Measurements from ENCODE around the gene FXN.

DNA sequence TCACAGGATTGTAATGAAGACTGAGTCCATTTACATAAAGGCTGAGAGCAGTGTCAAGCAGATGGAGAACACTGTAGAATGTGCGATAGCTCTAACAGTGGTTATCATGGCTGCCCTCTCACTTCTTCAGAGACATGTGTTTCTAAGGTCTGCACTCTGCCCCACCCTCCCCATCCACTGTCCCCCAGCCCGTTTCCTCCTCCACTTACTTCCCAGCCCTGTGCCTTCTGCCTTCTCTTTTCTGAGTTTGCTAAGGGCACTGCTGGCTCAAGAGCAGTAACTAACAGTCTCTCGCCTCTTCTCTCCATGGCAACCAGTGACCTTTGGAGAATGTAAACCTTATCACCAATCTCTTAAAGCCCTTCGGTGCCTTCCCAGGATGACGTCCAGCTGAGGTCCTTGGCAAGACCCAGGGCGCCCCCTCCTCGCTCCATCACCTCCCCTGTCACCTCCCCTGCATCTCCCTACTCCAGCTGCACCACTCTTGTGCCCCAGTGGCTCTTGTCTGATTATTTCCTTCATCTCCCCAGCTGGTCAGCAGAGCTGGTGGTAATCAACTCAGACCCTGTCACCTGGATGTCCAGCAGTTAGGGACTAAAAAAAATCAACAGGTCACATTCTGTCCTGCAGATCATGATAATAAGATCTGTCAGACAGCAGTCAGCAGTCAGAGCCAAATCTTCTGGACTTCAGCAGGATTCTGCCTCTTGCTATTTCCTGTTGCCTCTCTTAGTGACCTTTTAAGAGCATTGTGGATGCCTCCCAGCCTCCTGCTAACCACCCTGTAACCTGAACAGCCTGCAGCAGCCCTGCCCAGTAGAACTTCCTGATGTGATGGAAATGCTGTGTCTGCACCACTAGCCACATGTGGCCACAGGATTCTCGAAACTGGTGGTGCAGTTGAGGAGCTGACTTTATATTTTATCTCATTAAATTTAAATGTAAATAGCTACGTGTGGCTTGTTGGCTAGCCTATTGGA, 9.0 kb downstream of the FXN start:
- TF ChIP-seq EZH2 (IDR thresholded peaks at IDR 0.05; ENCODE audit: borderline replicate concordance) (no peak), EZH2phosphoT487 (IDR thresholded peaks at IDR 0.05; ENCODE audit: low read depth, severe bottlenecking, unreplicated experiment) (no peak)
- TF ChIP-seq, protein P1, sequence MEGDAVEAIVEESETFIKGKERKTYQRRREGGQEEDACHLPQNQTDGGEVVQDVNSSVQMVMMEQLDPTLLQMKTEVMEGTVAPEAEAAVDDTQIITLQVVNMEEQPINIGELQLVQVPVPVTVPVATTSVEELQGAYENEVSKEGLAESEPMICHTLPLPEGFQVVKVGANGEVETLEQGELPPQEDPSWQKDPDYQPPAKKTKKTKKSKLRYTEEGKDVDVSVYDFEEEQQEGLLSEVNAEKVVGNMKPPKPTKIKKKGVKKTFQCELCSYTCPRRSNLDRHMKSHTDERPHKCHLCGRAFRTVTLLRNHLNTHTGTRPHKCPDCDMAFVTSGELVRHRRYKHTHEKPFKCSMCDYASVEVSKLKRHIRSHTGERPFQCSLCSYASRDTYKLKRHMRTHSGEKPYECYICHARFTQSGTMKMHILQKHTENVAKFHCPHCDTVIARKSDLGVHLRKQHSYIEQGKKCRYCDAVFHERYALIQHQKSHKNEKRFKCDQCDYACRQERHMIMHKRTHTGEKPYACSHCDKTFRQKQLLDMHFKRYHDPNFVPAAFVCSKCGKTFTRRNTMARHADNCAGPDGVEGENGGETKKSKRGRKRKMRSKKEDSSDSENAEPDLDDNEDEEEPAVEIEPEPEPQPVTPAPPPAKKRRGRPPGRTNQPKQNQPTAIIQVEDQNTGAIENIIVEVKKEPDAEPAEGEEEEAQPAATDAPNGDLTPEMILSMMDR (IDR thresholded peaks at IDR 0.05; ENCODE audit: poor library complexity), result no peak

All from hepatocyte (in vitro differentiated cells).